ENCODE results near the gene TBC1D5.

The TBC1D5 gene

DNA sequence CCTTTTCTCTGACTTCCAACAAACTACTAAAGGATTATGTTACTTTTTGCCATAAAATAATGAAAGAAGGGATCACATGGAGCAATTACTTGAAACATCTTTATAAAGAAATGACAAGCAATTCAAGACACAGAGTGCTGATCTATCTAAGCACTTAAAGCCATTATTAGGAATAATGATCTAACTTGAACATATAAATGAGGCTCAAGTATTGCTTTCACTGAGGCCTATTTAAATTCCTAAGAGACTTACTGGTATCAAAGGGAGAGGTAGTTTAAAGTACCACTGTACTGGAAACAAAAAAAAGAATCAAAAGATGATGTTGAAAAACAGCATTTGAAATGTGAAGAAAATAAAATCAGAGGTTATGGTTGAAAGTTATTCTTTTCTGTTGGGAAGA, 482.2 kb downstream of the TBC1D5 start:
- DNase-seq = no peak

GRCh38 chr3:17259685-17260084, 482.7 kb downstream of the TBC1D5 start:
- no peak for DNase-seq

DNA sequence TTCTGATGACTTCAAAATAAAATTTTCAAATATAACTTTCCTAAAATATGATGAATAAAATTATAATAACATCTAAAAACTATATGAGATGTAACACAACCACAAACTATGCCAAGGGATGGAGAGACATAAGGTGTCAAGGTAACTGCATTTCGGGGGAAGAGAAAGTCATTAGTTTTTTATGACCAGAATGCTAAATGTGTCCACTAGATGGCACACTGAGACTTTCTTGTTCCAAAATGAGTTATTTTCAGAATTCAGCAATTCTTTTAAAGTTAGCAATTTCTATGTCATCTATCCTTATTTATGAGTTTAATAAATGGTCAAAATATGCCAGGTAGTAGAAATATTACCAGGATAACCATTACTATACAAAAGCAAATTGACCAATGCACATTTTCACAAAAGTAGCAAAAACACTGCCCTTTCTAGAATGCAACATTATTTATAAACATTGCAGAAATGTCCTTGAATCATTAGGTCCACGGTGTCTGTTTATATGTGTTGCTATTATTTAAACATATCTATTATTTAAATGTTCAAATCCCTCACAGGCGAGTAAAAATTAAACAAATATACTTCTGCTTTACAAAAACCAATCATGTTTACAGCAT, 483.5 kb downstream of the TBC1D5 start:
- peak; percentile 10 for DNase-seq

GRCh38 chr3:17257269-17257668, 485.2 kb downstream of the TBC1D5 start:
- no peak for DNase-seq

DNA sequence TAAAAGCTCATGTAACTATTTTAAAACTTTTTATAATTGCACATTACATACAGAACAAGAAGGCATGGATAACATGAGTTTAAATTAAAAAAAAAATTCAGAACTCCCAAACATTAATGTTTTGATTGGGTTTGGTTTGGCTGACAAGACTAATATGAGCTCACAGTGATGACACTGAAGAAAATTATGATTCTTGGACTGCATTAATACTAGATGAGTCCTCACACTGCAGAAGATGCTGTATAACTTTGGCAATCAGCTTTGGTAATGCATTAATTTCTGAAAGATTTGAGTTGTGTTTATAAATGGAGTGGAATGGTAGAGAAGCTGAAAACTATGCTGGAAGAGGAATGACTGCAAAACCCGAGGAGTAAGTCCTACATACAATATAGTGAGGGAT, 498.8 kb downstream of the TBC1D5 start:
- no peak for DNase-seq

- no peak for DNase-seq
These were observed 503.0 kb downstream of the TBC1D5 start for GRCh38 chr3:17239417-17239816.

DNA sequence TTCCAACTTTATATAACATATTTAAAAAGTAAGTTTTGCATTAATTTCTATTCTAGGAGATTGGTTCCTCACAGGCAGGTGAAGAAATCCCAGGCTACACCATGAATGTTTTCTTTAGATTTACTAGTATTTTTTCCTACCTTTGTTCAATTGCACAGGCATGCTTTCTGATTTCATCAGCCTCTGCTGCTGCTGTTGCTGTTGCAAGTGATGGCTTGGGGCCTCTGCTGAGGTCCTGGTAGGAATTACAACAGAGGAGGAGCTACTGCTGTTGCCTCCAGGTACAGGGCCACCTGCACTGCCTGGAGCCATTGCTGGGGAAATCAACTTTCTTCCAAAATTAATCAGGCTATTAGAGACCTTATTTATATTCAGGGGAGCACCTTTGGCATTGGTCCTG, 504.4 kb downstream of the TBC1D5 start:
- no peak for DNase-seq

GRCh38 chr3:17235310-17235709, 507.1 kb downstream of the TBC1D5 start:
- no peak for DNase-seq

DNA sequence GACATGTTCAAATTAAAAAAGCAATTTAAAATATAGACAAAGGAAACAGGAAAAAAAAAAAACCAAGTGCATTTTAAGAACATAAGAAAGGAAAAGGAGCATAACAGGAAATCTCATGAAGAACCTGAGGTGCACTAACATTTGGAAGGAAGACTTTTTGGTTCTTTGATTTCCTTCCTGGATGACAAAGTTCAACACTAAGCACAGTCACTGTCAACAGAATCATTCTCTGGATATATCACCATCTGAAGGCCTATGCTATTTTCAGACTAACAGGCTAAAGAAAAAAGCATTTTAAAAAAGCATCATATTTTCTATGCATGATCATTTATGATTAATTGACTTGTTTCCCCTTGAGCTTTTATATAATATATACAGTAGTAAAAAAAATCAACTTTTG, 508.0 kb downstream of the TBC1D5 start:
- no peak for DNase-seq

DNA sequence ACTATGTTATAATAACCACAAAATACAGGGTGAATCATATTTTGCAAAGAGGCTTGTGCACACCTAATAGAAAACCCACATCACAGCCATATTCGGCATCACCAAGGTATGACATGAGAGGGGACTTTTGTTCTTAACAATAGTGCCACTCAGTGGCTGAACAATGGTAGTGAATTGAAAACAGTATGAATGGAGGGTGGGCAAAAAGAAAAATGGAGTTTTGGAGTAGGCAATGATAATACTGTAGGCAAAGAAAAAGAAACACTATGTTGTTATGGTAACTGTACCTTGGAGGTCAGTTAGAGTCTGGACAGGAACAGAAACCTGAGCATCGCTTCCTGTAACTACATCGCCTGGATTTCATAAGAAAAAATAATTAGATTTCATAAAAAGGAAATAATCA, 509.0 kb downstream of the TBC1D5 start:
- DNase-seq = peak; percentile 66

- no peak for DNase-seq
These were observed 510.0 kb downstream of the TBC1D5 start for GRCh38 chr3:17232442-17232841.

GRCh38 chr3:17231537-17232261, 510.7 kb downstream of the TBC1D5 start:
- no peak for DNase-seq

DNA sequence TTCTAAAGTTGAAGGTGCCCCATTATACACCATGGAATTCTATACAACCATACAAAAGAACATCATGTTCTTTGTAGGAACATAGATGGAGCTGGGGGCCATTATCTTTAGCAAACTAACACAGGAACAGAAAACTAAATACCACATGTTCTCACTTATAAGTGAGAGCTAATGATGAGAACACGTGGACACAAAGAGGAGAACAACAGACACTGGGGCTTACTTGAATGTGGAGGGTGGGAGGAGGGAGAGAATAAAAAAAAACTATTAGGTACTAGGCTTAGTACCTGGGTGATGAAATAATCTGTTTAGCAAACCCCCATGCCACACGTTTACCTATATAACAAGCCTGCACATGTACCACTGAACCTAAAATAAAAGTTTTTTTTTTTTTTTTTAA, 515.0 kb downstream of the TBC1D5 start:
- DNase-seq = no peak

DNA sequence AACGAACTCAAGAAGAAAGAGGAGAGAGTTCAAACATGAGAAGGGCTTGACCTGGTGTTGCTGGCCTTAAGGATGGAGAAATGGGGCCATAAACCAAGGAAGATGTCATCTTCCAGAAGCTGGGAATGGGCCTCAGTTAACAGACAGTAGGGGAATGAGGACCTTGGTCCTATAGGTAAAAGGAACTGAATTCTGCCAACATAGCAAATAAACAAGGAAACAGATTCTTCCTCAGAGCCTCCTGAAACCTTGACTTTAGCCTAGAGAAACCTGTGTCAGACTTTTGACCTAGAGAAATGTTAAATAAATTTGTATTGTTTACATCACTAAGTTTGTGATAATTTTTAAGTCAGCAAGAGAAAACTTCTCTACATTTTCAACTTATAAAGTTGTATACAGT, 520.9 kb downstream of the TBC1D5 start:
- no peak for DNase-seq

GRCh38 chr3:17219593-17219992, 522.8 kb downstream of the TBC1D5 start:
- no peak for DNase-seq

GRCh38 chr3:17218587-17218986, 523.8 kb downstream of the TBC1D5 start:
- no peak for DNase-seq

- no peak for DNase-seq
These were observed 524.8 kb downstream of the TBC1D5 start for GRCh38 chr3:17217588-17217987.

DNA sequence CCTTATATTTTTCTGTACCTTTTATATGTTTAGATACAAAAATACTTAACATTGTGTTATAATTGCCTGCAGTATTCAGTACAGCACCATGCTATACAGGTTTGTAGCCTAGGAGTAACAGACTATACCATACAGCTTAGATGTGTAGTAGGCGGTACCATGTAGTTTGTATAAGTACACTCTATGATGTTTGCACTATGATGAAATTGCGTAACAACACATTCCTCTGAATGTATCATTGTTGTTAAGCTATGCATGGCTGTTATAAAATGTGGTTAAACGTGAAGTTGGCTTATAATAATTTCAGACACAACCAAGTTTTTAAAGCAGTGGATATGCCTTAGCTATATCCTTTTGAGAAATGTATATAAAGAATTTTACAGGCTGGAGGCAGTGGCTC, 529.3 kb downstream of the TBC1D5 start:
- no peak for DNase-seq

GRCh38 chr3:17207979-17208378, 534.5 kb downstream of the TBC1D5 start:
- no peak for DNase-seq

GRCh38 chr3:17207019-17207418, 535.4 kb downstream of the TBC1D5 start:
- DNase-seq = no peak

DNA sequence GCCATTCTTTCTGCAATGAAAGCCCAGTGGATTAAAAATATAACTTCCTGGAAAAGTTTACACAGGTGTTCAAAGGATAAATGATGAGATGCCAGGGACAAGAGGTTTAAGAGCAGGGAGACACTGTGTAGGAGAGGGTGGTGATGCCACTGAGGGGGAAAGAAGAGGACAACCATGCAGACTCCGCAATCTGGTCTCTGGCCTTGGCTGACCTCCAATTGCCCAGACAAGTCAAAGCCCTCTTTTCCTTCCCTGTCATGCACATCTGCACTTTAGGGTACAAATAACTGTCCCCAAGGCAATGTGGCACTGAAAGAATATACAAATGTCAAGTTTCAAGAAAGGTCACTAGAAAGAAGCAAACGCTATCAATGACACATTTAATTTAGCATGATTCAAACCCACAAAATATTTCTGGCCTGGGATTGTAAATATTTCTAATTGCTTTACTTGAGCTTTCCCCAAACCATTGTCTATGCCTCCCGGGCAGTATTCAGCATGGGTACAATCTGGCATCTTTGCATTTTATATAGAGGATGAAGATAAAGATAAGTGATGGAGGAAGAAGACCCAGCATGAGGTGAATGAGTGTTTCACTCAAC, 538.3 kb downstream of the TBC1D5 start:
- no peak for DNase-seq

DNA sequence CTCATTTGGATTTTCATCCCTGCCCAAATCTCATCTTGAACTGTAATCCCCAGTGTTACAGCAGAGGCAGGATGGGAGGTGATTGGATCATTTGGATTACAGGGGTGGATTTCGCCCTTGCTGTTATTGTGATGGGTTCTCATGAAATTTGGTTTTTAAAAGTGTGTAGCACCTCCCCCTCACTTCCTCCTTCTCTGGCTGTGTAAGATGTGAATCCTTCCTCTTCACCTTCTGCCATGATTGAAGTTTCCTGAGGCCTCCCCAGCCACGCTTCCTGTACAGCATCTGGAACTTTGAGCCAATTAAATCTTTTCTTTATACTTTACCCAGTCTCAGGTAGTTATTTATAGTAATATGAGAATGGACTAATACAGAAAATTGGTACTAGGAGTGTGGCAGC, 540.9 kb downstream of the TBC1D5 start:
- no peak for DNase-seq

- no peak for DNase-seq
These were observed 546.4 kb downstream of the TBC1D5 start for GRCh38 chr3:17195856-17196604.

DNA sequence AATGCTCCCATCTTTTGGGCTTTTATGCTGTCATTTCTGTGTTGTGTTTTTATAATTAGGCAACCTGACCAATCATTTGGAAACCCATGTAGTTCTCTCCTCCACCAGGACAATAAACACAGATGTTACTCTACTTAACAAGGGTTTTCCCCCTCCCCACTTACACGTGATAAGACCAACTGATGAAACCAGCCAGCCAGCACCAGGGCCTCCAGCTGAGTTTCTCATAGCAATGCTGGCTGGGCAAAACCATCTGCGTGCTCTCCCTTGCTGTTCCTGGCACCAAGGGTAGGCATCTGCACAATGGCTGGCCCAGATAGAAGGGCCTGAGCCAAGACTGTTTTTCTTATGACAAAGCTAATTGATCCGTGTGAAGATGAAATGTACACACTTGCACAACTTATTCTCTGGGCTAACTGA, 547.2 kb downstream of the TBC1D5 start:
- DNase-seq = no peak
